Left ventricle myocardium superior (tissue), 1 donor: ENCODE results near the gene LSMEM2. TPM values are rescaled to one million over a fixed set of nuclear protein-coding genes. Genes with fewer than 3 reads are reported as not detected.

Source experiments
- ATAC-seq: fragments of 200-7000 bp; cut with Tn5 transposase; one replicate; pipeline ENCODE4 v1.9.1; 2020; ENCODE audit warnings: mild to moderate bottlenecking, moderate library complexity
- DNase-seq: peaks from one replicate; pipeline ENCODE4 v3.0.0-alpha.2; 2020
- intact Hi-C: fragments of 100-400 bp; cut with micrococcal nuclease; formaldehyde crosslinking; loops from one replicate; pipeline ENCODE4 v1.11.0; 2022
- total RNA-seq: library from RNA; stranded (reverse); fragmentation: NEBNext Ultra II Directional; extraction: Animal tissue kit (Norgen Biotek cat#: 25700); gene quantifications from one replicate; pipeline ENCODE4 v1.2.1, GENCODE V29; 2021
- donor health status: DM: no; HTN: yes; CAD: no; lungs with severe emphysema.

The LSMEM2 gene
- total RNA-seq, 1 donor from 2014 or later, result 31.6 TPM

- DNase-seq (peak; percentile 99), ATAC-seq (peak; percentile 84)
- intact Hi-C loops, result no loop called here
Measured at GRCh38 chr3:50327943-50328691, 49.2 kb downstream of the LSMEM2 start, which contains the start of gene TUSC2. Gene TUSC2, minus strand, starts transcription at chr3:50328223. Its CDS starts 124 bp downstream, at chr3:50328099.

GRCh38 chr3:50330330-50330729 is 51.4 kb downstream of the LSMEM2 start:
- ATAC-seq, result no peak
- DNase-seq, result no peak

GRCh38 chr3:50331364-50331907 is 52.5 kb downstream of the LSMEM2 start:
- DNase-seq (peak; percentile 22), ATAC-seq (no peak)
- intact Hi-C loops, result no loop called here

More at GRCh38 chr3:50330330-50330729, 51.4 kb downstream of the LSMEM2 start:
- intact Hi-C loops, result no loop called here

GRCh38 chr3:50333744-50334328 is 54.9 kb downstream of the LSMEM2 start:
- intact Hi-C loops, result no loop called here
- ATAC-seq (peak; percentile 30), DNase-seq (peak; percentile 58)

- intact Hi-C loops, result no loop called here
- DNase-seq (no peak), ATAC-seq (no peak)
Measured at GRCh38 chr3:50334339-50335075, 55.6 kb downstream of the LSMEM2 start.

GRCh38 chr3:50336452-50337174 is 57.7 kb downstream of the LSMEM2 start:
- ATAC-seq (no peak), DNase-seq (no peak)
- intact Hi-C loops, result no loop called here

- peak; percentile 100 for DNase-seq
- ATAC-seq, result peak; percentile 87
- intact Hi-C loops, result no loop called here
Measured at GRCh38 chr3:50337175-50337861, 58.4 kb downstream of the LSMEM2 start.

Other genes starting within 250 kb of the LSMEM2 start
- 73.8 TPM for gene RBM5, start 190.2 kb upstream of the LSMEM2 start, total RNA-seq
- gene SEMA3F, start 123.8 kb upstream of the LSMEM2 start, total RNA-seq, result 11.4 TPM
- not detected for gene GNAT1, start 87.5 kb upstream of the LSMEM2 start, total RNA-seq
- gene SLC38A3, start 73.8 kb upstream of the LSMEM2 start, total RNA-seq, result 10.4 TPM
- 137 TPM for gene GNAI2, start 42.9 kb upstream of the LSMEM2 start, total RNA-seq
- 20.6 TPM for gene SEMA3B, start 9.9 kb upstream of the LSMEM2 start, total RNA-seq
- gene IFRD2, start 13.3 kb downstream of the LSMEM2 start, total RNA-seq, result 79.3 TPM
- 0.92 TPM for gene HYAL3, start 20.3 kb downstream of the LSMEM2 start, total RNA-seq
- gene NAA80, start 20.3 kb downstream of the LSMEM2 start, total RNA-seq, result 6.7 TPM
- gene HYAL1, start 24.5 kb downstream of the LSMEM2 start, total RNA-seq, result 70.0 TPM
- gene HYAL2, start 43.7 kb downstream of the LSMEM2 start, total RNA-seq, result 36.0 TPM
- 30.7 TPM for gene TUSC2, start 49.1 kb downstream of the LSMEM2 start, total RNA-seq
- 10.5 TPM for gene RASSF1, start 61.7 kb downstream of the LSMEM2 start, total RNA-seq
- gene ZMYND10, start 66.6 kb downstream of the LSMEM2 start, total RNA-seq, result 0.07 TPM
- 16.8 TPM for gene NPRL2, start 71.7 kb downstream of the LSMEM2 start, total RNA-seq
- 5.2 TPM for gene CYB561D2, start 71.8 kb downstream of the LSMEM2 start, total RNA-seq
- 27.4 TPM for gene TMEM115, start 80.4 kb downstream of the LSMEM2 start, total RNA-seq
- gene CACNA2D2, start 224.5 kb downstream of the LSMEM2 start, total RNA-seq, result 2.8 TPM